HG03457 (cell line): ENCODE measurements around the gene STARD10.

ENCODE experiments used
- ATAC-seq: cut with Tn5 transposase; IDR thresholded peaks from one replicate; pipeline ENCODE4 v1.9.1; 2021; ENCODE audit warnings: moderate number of reproducible peaks; ENCODE audit not compliant: unreplicated experiment

The STARD10 gene

DNA sequence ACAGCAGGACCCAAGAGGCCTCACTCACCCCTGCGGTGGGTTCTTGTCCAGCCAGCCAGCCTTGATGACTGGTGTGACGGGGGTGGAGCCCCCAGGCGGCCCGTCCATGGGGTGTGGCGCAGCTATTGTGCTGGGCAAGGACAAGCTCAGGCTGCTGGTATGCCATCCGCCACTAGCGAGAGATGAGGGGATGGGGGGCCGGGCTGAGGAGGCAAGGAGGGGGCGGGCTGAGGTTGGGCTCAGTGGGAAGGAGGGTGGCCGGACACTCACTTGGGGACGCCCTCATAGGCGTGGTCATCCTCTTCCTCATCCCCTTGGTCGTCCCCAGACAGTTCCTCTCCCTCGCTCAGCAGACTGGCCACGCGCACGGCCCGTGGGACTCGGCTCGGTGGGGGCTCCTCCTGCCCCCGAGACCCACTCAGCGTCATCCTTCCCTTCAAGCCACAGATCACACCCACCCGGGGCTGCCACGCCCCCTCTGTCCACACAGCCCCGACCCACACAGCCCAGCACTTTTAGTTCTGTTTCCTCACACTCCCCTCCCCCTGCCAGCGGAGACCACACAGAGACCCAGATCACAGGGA is 81.6 kb downstream of the STARD10 start:
- no peak for ATAC-seq

DNA sequence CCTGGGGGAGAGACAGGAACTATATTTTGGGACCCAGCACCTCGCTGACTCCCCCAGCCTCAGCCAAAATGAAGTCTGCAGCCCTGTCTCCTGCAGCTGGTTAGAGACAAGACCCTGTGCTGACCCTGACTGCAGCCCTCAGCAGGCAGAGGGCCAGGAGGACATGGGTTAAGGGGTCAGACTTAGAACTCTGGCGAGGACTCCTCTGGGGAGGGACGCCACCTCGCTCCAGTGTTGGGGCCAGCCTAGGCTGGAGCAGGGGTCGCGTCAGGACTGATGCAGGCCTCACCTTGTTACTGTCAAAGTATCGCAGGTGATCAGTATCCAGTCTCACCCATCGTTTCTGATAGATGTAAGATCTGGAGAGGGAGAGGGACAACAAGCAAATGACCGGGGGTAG is 82.7 kb downstream of the STARD10 start:
- no peak for ATAC-seq

DNA sequence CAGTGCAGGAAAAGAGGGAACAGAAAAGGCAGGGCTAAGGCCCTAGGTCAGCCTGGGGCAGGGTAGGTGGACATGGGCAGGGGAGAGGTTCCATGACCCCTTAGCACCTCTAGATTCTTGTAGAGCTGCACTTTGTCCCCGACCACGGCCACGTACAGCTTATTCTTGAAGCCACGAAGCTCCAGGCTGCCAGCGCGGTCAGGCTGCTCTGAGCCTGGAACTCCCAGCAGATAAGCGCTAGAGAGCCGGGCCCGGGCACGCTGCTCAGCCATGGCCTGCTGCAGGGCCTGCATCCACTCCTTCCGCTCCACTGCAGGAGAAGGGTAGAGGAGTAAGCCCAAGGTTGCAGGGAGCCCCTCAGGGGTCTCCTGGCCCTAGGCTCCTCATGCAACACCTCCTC is 83.6 kb downstream of the STARD10 start:
- no peak for ATAC-seq

DNA sequence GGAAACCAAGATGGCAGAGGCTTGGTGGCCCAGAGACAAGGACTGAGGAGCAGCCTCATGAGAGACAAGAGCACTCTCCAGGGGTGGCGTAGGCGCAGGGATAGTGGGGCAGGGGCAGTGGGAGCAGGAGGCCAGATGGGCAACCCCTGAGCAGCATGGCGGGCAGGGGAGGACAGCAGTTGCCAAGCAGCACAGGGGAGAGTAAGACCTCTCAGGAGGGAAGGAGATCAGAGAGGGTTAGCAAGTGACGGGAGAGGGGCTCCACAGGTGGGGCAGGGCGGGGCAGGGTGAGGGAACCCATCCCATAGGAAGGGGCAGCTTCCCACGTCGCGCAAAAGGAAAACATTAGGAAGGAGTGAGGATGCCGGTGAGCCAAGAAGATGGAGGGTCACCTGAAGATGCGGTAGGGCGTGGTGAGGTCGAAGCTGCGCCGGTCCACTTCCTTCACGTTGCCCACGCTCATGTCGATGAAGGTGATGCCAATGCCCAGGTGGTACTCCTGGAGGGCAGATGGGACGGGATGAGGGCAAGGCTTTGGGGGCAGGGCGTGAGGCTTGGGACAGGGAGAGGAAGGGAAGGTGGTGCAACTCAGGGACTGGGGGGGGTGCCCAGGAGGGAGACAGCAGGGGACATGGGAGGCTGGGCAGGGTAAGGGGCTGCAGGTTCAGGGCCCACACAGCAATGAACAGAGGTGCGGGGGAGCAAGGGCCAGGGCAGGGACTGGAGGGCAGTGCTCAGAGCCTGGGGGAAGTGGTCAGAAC is 84.2 kb downstream of the STARD10 start:
- ATAC-seq = no peak

DNA sequence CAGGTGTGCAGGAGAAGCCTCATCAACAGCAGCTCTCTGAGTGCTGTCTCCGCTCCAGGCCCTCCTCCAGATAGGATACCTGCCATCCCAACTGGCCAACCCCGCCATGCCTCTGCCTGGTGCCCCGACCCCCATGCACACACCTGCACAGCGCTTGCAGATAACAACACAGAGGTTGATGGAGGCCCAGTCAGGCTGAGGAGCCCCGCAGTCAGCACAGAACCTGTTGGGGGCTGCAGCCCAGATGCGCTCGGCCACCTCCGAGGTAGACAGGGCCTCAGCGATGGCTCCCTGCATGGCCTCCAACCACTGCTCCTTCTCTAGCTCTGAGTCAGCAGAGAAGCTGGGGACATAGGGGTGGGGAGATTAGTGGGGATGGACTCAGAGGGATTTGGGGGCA is 86.8 kb downstream of the STARD10 start:
- no peak for ATAC-seq

DNA sequence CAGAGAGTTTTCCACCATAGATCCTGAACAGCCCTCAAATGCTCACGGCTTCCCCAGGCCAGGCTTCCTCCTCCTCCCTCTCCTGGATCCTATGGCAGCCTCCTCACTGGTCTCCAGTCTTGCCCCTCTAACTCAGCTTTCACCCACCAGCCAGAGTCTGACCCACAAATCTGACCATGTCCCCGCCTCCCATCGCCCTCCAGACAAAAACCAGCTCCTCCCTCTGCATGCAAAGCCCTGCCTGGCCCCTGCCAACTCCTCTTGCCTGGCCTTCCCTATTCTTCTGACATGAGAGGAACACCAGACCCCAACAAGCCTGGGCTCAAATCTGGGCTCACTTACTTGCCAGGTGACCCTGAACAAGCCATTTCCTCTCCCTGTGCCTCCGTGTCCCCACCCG is 87.3 kb downstream of the STARD10 start:
- ATAC-seq = no peak

DNA sequence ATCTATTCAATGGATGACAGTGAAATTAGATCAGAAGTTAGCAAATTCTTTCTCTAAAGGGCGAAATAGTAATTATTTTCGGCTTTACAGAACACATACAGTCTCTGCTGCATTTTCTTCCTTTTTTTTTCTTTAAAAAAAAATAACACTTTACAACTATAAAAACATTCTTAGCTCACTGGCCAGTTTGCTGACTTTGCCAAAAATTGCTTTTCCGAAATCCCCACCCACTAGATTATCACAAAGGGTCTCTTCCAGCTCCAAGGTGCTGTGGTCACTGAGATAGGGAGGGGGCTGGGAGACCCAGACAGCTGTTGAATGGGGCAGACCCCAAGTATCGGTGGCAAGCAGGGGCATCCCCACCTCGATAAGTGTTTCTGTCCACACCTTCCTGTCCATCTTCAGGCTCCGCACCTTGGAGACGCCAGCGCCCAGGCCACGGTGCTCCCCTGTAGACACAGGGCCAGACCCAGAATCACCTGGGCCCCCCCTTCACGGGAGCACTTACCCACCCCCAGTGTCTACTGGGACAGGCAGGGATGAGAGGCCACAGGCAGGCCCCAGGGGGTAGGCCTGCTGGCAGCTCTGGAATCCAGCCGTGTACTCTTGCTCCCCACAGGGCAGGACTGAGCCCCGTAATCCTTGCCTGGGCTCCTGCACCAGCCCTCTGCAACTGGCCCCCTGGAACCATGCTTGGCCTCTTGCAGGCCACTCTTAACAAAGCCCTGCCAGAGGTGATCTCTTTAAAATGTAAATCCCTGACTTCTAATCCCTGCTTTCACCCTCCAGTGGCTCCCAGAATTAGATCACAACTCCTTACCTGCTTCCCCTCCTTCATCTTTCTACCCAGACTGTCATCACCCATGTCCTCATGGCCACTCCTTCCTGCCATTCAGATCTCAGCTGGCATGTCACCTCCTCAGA is 88.1 kb downstream of the STARD10 start:
- no peak for ATAC-seq

DNA sequence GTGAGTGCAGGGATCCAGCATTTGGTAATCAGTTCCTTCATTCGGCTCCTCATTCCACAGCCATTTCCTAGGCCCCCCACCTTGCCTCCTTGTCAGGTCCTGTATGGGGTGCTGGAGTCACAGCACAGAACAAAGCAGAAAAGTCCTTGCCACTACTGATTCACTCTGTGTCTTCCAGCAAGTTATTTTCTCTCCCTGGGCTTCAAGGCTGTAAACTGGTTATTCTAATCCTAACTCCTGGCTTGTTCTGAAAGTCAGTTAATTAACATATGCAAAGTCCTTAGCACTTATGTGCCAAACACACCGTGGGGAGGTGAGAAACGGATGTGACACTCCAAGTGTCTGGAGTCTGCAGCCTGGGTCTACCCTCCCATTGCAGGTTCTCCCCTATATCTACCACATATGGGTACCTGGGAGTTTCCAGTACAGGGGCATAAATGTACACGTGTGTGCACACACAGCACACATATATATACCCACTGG is 89.0 kb downstream of the STARD10 start:
- ATAC-seq = no peak
